Measurements from ENCODE around the gene SFMBT2.

- no peak for TF ChIP-seq POLR2A (IDR thresholded peaks at IDR 0.05)
- TF ChIP-seq CTCF (IDR thresholded peaks at IDR 0.05) = no peak
These were observed 27.4 kb downstream of the SFMBT2 start for GRCh38 chr10:7383442-7383841.

All from body of pancreas (tissue), 4 donors.